BJ (cell line): ENCODE measurements around the gene ZFP62. TPM values are rescaled to one million over a fixed set of nuclear protein-coding genes. Genes with fewer than 3 reads are reported as not detected.
"Not testable (repeated sequence)": the region's sequence is repeated elsewhere in the genome, so short reads cannot be mapped to it uniquely, and the experiment has no call there.

Source experiments
- CTCF ChIA-PET: fragments of 350-600 bp; formaldehyde crosslinking; extraction: SDS; loops from one replicate; lab custom pipeline; 2021; ENCODE audit warnings: antibody characterized with exemption, inconsistent platforms; lab: Yijun Ruan, JAX
- POLR2A ChIA-PET: fragments of 300-600 bp; sonication (Branson Sonifier 250); formaldehyde crosslinking; extraction: SDS; loops from one replicate; lab custom pipeline; 2021; ENCODE audit warnings: antibody characterized with exemption; lab: Charles Lee
- DNase-seq: peaks from one replicate; pipeline ENCODE4 v3.0.0-alpha.2; 2011; ENCODE audit warnings: low read depth
- H3K27me3 ChIP-seq: 2 replicates; pipeline ENCODE4 v1.6.0; 2011; ENCODE audit warnings: low read length; ENCODE audit not compliant: control insufficient read depth, insufficient read depth
- H3K36me3 ChIP-seq: 2 replicates; pipeline ENCODE4 v1.5.1; 2011; ENCODE audit warnings: low read length; ENCODE audit not compliant: control insufficient read depth, insufficient read depth
- H3K4me3 ChIP-seq: 2 replicates; pipeline ENCODE4 v1.5.1; 2011; ENCODE audit warnings: low read depth, mild to moderate bottlenecking, control low read depth, low read length
- CTCF ChIP-seq: IDR thresholded peaks from 2 replicates; pipeline ENCODE4 v1.5.1; 2011; ENCODE audit warnings: low read depth, mild to moderate bottlenecking, control low read depth, inconsistent platforms, low read length, moderate library complexity; ENCODE audit not compliant: insufficient read depth
- polyA plus RNA-seq: library from polyadenylated mRNA; depleted of rRNA; stranded (reverse); fragments of >200 nt; gene quantifications from 2 replicates; pipeline ENCODE4 v1.2.3, GENCODE V29; 2011

ZFP62 gene
- polyA plus RNA-seq, 1 experiment = 5.4 TPM

- POLR2A ChIA-PET = no interaction called here
- Histone ChIP-seq H3K36me3 (no peaks in the 10 kb centered on the region), H3K27me3 (no peaks in the 10 kb centered on the region), H3K4me3 (no peak overlapping the region)
- TF ChIP-seq CTCF = no peak
- CTCF ChIA-PET = no interaction called here
- DNase-seq = no peak
Measured at GRCh38 chr5:180889381-180889780, 28.3 kb upstream of the ZFP62 start.

- H3K4me3 ChIP-seq, POLR2A ChIA-PET, H3K27me3 ChIP-seq, DNase-seq, H3K36me3 ChIP-seq: not testable (repeated sequence)
- CTCF ChIA-PET = interaction anchor here (1.4 kb wide), 1 partner anchor 17 kb away, joined by 5 read pairs; no protein-coding TSS in a partner anchor
Measured at GRCh38 chr5:180885845-180886529, 24.9 kb upstream of the ZFP62 start.

GRCh38 chr5:180875860-180876426 is 14.9 kb upstream of the ZFP62 start:
- Histone ChIP-seq H3K27me3 (no peaks in the 10 kb centered on the region), H3K4me3 (no peak overlapping the region), H3K36me3 (no peaks in the 10 kb centered on the region)
- POLR2A ChIA-PET = no interaction called here
- CTCF ChIA-PET = no interaction called here
- no peak for TF ChIP-seq CTCF
- DNase-seq = no peak

GRCh38 chr5:180874804-180875582 is 13.9 kb upstream of the ZFP62 start:
- Histone ChIP-seq H3K4me3 (no peak overlapping the region), H3K36me3 (no peaks in the 10 kb centered on the region), H3K27me3 (no peaks in the 10 kb centered on the region)
- no peak for TF ChIP-seq CTCF
- ChIA-PET CTCF (interaction anchor here (1.3 kb wide), 1 partner anchor 91 kb away, joined by 3 read pairs; no protein-coding TSS in a partner anchor), POLR2A (no interaction called here)
- no peak for DNase-seq

GRCh38 chr5:180873615-180874520 is 12.8 kb upstream of the ZFP62 start:
- Histone ChIP-seq H3K27me3 (no peaks in the 10 kb centered on the region), H3K4me3 (no peak overlapping the region), H3K36me3 (no peaks in the 10 kb centered on the region)
- ChIA-PET CTCF (interaction anchor here (0.9 to 1.8 kb wide), 3 partner anchors 11 to 90 kb away, joined by 3 to 5 read pairs (median 3); no protein-coding TSS in a partner anchor), POLR2A (no interaction called here)
- DNase-seq = no peak
- no peak for TF ChIP-seq CTCF
